Activated T-cell treated with anti-CD3 and anti-CD28 coated beads, Interleukin-2, amount 50 U/mL, for 24 hours (primary cell): Measurements from ENCODE around the gene TOP3B.
A peak's percentile ranks its signal among the peaks of the same experiment; 100 is the strongest.

Experiments used
- DNase-seq: peaks from one replicate; pipeline ENCODE4 v3.0.0-alpha.2; 2020
- H3K27ac Mint-ChIP-seq: 2 replicates; pipeline ENCODE4 v1.8.0; 2020; ENCODE audit warnings: mild to moderate bottlenecking, mixed read lengths
- H3K27me3 Mint-ChIP-seq: 2 replicates; pipeline ENCODE4 v1.8.0; 2020; ENCODE audit warnings: mixed read lengths
- H3K36me3 Mint-ChIP-seq: 2 replicates; pipeline ENCODE4 v1.8.0; 2020; ENCODE audit warnings: low read depth, mixed read lengths
- H3K4me1 Mint-ChIP-seq: 2 replicates; pipeline ENCODE4 v1.8.0; 2020; ENCODE audit warnings: low read depth, mixed read lengths
- H3K4me3 Mint-ChIP-seq: 2 replicates; pipeline ENCODE4 v1.8.0; 2020; ENCODE audit warnings: mild to moderate bottlenecking, moderate library complexity, mixed read lengths
- H3K9me3 Mint-ChIP-seq: 2 replicates; pipeline ENCODE4 v1.8.0; 2020; ENCODE audit warnings: mixed read lengths

TOP3B gene

DNA sequence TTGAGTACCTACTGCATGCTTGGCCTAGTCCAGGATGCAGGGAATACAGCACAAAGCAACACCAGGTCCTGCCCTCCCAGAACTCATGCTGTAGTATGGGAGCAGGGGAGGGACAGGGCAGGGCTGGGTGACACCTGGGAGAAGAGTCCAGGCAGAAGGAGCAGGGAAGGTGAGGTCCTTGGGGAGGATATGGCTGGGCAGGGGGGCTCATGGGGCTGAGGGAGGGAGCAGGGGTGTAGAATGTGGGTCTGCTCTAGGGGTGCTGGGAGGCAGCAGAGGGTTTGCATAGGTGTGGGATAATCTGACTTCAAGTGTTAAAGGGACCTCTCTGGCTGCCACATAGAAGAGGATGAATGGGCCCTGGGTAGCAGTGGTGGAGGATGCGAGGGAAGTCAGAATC is 4.8 kb downstream of the TOP3B start:
- peaks cover 43% of the 10 kb centered on the region for H3K4me1 Mint-ChIP-seq

GRCh38 chr22:21975854-21976345 is 6.7 kb downstream of the TOP3B start:
- H3K4me3 Mint-ChIP-seq = no peak overlapping the region
- no peak overlapping the region for H3K27ac Mint-ChIP-seq

More for the DNA sequence above, 4.8 kb downstream of the TOP3B start:
- no peak overlapping the region for H3K4me3 Mint-ChIP-seq
- H3K9me3 Mint-ChIP-seq = no peaks in the 10 kb centered on the region
- no peak for DNase-seq
- H3K36me3 Mint-ChIP-seq = peaks cover 81% of the 10 kb centered on the region
- H3K27ac Mint-ChIP-seq = peak overlapping the region; percentile 68
- H3K27me3 Mint-ChIP-seq = no peaks in the 10 kb centered on the region

GRCh38 chr22:21975273-21975672 is 7.3 kb downstream of the TOP3B start:
- Mint-ChIP-seq H3K4me3 (no peak overlapping the region), H3K27me3 (no peaks in the 10 kb centered on the region), H3K36me3 (peaks cover 90% of the 10 kb centered on the region), H3K27ac (no peak overlapping the region), H3K4me1 (peaks cover 22% of the 10 kb centered on the region), H3K9me3 (no peaks in the 10 kb centered on the region)
- DNase-seq = no peak

More at GRCh38 chr22:21975854-21976345, 6.7 kb downstream of the TOP3B start:
- no peaks in the 10 kb centered on the region for H3K9me3 Mint-ChIP-seq
- H3K27me3 Mint-ChIP-seq = no peaks in the 10 kb centered on the region
- DNase-seq = no peak
- H3K4me1 Mint-ChIP-seq = peaks cover 28% of the 10 kb centered on the region
- peaks cover 88% of the 10 kb centered on the region for H3K36me3 Mint-ChIP-seq

DNA sequence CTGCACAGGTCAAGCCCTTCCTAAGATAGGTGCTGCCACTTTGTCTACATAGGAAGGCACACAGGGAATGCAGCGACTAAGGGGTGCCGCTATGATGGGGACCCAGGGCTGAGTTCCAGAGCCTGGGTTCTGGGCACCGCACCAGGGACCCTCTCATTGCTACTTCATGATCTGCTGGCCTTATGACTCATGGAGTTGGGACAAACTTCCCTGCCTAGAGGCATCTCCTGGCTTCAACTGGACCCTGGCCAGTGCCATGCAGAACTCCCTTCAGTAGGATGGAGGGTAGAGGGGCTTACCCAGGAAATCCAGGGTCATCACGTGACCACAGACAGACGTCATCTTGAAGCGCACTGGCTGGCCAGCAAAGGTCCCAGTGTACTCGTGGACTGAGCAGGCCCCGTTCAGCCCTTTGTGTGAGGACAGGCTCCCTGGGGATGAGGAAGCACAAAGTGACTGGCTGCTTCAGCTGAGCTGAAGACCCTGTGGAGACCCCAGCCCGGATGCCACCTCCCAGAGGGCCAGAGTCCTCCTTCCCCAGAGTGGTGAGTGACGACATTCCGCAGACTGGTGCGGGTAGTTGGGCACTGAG is 8.4 kb downstream of the TOP3B start:
- Mint-ChIP-seq H3K36me3 (peaks cover 85% of the 10 kb centered on the region), H3K27ac (no peak overlapping the region), H3K9me3 (no peaks in the 10 kb centered on the region), H3K4me3 (no peak overlapping the region), H3K4me1 (peaks cover 16% of the 10 kb centered on the region), H3K27me3 (no peaks in the 10 kb centered on the region)
- DNase-seq = no peak

DNA sequence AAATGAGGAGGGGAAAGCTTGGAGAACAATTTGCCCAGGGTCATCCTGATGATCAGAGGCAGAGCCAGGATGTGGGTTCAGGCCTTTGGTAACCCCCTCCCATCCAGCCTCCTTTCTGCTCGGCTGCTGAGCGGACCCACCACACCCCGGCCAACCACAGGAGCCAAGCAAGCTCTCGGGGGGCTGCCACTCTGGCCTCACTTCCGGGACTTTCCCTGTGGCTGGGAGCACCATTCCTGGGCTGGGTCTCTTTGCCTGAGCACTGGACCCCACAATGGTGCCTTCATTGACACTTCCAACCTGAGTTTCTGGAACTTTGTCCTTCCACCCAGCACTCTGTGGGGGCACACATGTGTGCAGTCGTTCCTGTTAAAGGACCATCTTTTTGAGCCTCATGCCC is 9.8 kb downstream of the TOP3B start:
- H3K36me3 Mint-ChIP-seq = peaks cover 88% of the 10 kb centered on the region
- no peak overlapping the region for H3K27ac Mint-ChIP-seq
- no peaks in the 10 kb centered on the region for H3K27me3 Mint-ChIP-seq
- no peak overlapping the region for H3K4me3 Mint-ChIP-seq
- H3K9me3 Mint-ChIP-seq = no peaks in the 10 kb centered on the region
- H3K4me1 Mint-ChIP-seq = peaks cover 5% of the 10 kb centered on the region
- no peak for DNase-seq

- Mint-ChIP-seq H3K9me3 (no peaks in the 10 kb centered on the region), H3K36me3 (peaks cover 88% of the 10 kb centered on the region), H3K27ac (no peak overlapping the region), H3K27me3 (no peaks in the 10 kb centered on the region), H3K4me1 (peaks cover 2% of the 10 kb centered on the region), H3K4me3 (no peak overlapping the region)
- peak; percentile 72 for DNase-seq
Observed at GRCh38 chr22:21972293-21972779, 10.3 kb downstream of the TOP3B start.

DNA sequence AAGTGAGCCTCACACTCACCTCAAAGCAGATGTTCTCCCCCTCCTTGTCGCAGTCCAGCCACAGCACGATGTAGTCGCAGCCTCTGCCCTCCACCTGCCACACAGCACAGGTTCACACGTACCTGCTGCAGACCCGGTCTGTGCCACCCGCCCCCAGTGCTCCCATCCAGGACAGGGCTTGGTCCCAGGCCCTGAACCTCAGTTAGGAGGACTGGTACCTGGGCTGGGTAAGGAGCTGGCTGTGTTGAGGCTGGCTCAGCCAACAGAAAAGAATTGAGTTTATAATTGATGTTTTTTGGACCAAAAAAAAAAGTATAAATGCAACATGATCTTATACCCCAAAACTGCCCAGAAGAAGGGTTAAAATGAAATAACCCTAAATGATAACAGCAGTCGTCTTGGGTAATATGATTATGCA is 10.7 kb downstream of the TOP3B start:
- Mint-ChIP-seq H3K27me3 (no peaks in the 10 kb centered on the region), H3K9me3 (no peaks in the 10 kb centered on the region), H3K27ac (no peak overlapping the region), H3K36me3 (peaks cover 92% of the 10 kb centered on the region), H3K4me1 (peaks cover 2% of the 10 kb centered on the region), H3K4me3 (no peak overlapping the region)
- no peak for DNase-seq

DNA sequence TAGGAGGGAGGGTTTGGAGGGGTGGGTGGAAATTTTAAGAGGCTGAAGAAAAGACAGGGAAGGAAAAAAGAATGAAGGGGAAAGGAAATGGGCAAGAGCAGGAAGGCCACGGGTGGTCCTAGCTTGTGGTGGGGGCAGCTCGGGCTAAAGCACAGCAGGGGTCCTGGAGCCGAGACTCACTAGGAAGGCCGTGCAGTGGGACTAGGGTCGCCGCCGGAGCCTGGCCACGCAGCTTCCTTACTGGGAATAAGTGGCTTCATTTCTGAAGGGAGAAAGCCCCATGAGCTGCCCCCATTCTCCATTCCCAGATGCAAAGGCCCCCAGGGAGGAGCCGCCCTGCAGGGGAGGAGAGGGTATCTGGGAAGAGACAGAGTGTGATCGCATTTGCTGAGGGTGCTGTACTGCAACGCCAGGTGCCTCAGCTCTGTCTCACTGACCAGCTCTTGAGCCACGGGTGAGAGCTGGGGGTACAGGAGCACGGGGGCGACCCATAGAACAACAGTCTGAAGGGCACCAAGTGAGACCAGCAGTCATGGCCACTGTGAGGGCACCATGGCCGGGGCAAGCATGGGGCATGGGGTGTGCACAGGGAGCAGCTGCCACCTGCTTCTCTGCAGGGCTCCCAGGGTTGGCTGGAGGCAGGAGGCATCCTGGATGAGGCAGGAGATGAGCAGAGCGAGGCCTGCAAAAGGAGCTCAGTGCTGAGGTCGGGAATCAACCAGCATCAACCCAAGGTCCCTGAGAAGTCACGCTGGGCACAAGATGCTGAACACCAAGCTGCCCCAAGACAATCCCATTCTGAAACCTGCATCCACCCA is 11.6 kb downstream of the TOP3B start:
- Mint-ChIP-seq H3K27ac (no peak overlapping the region), H3K9me3 (no peaks in the 10 kb centered on the region), H3K4me3 (no peak overlapping the region), H3K27me3 (no peaks in the 10 kb centered on the region), H3K36me3 (peaks cover 92% of the 10 kb centered on the region), H3K4me1 (peaks cover 2% of the 10 kb centered on the region)
- no peak for DNase-seq

DNA sequence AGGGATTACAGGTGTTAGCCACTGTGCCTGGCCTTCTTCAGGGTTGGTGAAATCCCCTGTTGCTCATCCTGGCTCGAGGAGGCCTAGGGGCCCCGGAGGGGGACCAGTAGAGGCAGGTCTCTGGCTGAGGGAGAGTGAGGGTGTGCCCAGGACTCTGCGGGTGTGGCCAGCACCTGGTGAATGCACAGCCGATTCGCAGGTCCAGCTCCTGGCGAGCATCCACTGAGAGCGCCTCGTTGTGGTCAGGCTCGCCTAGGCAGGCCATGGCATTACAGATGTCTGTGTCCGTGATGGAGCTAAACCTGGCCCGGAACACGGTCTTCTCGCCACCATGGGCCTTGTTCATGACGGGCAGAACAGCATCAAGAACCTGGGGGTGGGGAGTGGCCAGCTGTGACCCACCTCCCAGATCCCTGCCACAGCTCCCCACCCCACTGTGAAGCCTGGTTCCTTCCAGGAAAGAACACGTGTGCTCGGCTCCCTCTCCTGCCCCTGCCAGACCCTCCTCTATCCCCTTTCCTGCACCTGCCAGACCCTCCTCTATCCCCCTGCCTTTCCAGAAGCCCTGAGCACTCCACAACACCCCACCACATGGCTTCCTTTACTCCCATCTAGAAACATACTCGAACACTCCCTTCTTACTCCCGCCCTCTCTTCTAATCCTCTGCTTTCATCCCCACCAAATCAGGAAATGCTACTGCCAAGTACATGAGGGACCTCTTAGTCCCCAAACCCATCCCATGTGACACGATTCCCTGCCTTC is 12.4 kb downstream of the TOP3B start:
- peaks cover 90% of the 10 kb centered on the region for H3K36me3 Mint-ChIP-seq
- no peak overlapping the region for H3K27ac Mint-ChIP-seq
- DNase-seq = no peak
- H3K4me1 Mint-ChIP-seq = no peaks in the 10 kb centered on the region
- no peaks in the 10 kb centered on the region for H3K27me3 Mint-ChIP-seq
- H3K4me3 Mint-ChIP-seq = no peak overlapping the region
- no peaks in the 10 kb centered on the region for H3K9me3 Mint-ChIP-seq

DNA sequence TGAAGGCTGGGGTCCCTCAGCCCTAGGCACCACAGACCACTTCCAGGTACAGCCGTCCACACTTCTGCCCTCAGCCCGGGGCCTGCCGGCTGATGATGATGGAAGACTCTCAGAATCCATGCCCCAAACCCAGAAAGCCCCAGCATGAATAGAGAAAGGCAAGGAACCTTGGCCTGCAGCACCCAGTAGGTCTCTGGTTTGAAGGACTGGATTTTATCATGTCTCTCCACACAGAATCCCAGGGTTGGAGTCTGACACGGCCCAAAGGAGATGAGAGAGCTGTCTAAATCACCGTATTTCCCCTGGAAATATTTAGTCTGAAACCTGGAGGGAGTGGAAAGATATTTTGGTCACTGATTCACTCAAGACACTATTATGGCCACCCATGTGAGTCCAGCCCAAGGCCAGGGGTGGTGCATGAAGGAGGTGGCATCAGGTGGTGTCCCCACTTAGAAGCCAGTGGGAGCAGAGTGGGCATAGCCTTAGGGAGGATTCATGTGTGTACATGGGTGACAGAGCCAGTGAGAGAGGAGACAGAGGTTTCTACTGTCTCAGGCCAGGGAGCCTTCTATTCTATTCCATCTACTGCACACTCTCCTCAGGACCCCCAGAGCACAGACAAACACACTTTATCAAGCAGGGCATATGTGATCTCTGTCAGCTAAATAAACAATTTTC is 14.0 kb downstream of the TOP3B start:
- H3K9me3 Mint-ChIP-seq = no peaks in the 10 kb centered on the region
- no peak for DNase-seq
- H3K4me3 Mint-ChIP-seq = no peak overlapping the region
- H3K4me1 Mint-ChIP-seq = no peaks in the 10 kb centered on the region
- no peak overlapping the region for H3K27ac Mint-ChIP-seq
- peaks cover 90% of the 10 kb centered on the region for H3K36me3 Mint-ChIP-seq
- H3K27me3 Mint-ChIP-seq = no peaks in the 10 kb centered on the region

- no peak for DNase-seq
- H3K4me1 Mint-ChIP-seq = no peaks in the 10 kb centered on the region
- no peaks in the 10 kb centered on the region for H3K9me3 Mint-ChIP-seq
- H3K27ac Mint-ChIP-seq = no peak overlapping the region
- H3K36me3 Mint-ChIP-seq = peaks cover 90% of the 10 kb centered on the region
- no peaks in the 10 kb centered on the region for H3K27me3 Mint-ChIP-seq
- no peak overlapping the region for H3K4me3 Mint-ChIP-seq
Observed at GRCh38 chr22:21967693-21968271, 14.8 kb downstream of the TOP3B start.

- no peak overlapping the region for H3K27ac Mint-ChIP-seq
Observed at GRCh38 chr22:21966643-21967516, 15.7 kb downstream of the TOP3B start.

DNA sequence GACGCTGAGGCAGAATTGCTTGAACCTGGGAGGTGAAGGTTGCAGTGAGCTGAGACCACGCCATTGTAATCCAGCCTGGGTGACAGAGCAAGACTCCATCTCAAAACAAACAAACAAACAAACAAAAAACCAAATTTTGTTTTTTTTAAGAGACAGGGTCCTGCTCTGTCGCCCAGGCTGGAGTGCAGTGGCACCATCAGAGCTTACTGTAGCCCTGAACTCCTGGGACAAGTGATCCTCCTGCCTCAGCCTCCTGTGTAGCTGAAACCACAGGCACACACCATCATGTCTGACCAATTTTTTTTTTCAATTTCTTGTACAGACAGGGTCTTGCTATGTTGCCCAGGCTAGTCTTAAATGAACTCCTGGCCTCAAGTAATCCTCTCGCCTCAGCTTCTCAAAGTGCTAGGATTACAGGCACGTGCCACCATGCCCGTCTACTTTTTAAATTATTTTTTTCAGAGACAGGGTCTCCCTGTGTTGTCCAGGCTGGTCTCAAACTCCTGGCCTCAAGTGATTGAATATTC is 16.8 kb downstream of the TOP3B start:
- peaks cover 90% of the 10 kb centered on the region for H3K36me3 Mint-ChIP-seq
- H3K4me1 Mint-ChIP-seq = no peaks in the 10 kb centered on the region
- no peaks in the 10 kb centered on the region for H3K9me3 Mint-ChIP-seq
- no peak for DNase-seq
- H3K4me3 Mint-ChIP-seq = no peak overlapping the region
- no peak overlapping the region for H3K27ac Mint-ChIP-seq
- no peaks in the 10 kb centered on the region for H3K27me3 Mint-ChIP-seq

More at GRCh38 chr22:21966643-21967516, 15.7 kb downstream of the TOP3B start:
- no peaks in the 10 kb centered on the region for H3K4me1 Mint-ChIP-seq
- DNase-seq = no peak
- peaks cover 90% of the 10 kb centered on the region for H3K36me3 Mint-ChIP-seq
- no peaks in the 10 kb centered on the region for H3K9me3 Mint-ChIP-seq
- no peak overlapping the region for H3K4me3 Mint-ChIP-seq
- no peaks in the 10 kb centered on the region for H3K27me3 Mint-ChIP-seq
